ENCODE results near the gene GPR179. TPM values are rescaled to one million over a fixed set of nuclear protein-coding genes. Genes with fewer than 3 reads are reported as not detected.
A peak's percentile ranks its signal among the peaks of the same experiment; 100 is the strongest.

Gene GPR179
- total RNA-seq, 1 experiment from 2014 or later: 0.09 TPM

DNA sequence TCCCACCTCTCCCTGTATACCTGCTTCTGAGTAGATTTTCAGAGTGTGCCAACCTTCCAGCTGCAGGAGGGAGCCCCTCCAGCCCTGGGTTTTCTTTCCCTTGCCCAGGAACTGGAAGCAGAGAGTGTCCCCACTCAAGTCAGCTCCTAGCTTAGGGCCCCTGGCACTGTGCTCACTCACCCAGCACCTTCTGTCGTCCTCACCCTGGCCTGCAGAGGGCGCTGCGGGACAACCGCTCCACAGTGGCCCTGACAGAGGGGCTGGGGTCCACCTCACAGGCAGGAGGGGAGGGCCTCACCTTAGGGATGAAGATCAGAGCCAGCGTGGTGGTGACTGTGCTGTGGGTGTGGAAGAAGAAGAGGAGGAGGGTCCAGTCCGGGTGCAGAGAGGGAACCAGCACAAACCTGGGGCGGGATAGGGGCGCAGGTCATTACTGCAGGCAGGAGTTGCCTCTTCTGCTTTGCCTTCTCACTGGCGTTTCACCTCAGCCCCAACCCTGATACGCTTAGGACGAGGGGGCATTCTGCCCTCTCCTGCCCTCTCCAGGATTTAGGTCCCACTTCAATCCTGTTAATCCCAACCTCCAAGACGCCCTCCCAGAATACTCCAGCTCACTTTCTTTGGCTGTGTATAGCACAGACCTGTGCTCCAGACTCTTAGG is 10.0 kb downstream of the GPR179 start:
- peaks cover 16% of the 10 kb centered on the region for H3K4me1 Mint-ChIP-seq
- H3K9me3 Mint-ChIP-seq: no peaks in the 10 kb centered on the region
- TF ChIP-seq ETV6 (CRISPR knock-in tag; IDR thresholded peaks at IDR 0.05) (peak; percentile 57; the same call in 1 of the 2 replicates), NR1H2 (CRISPR knock-in tag; IDR thresholded peaks at IDR 0.05) (no peak), TCF7 (CRISPR knock-in tag; IDR thresholded peaks at IDR 0.05; ENCODE audit: low read depth) (no peak)
- TF ChIP-seq, protein P1, sequence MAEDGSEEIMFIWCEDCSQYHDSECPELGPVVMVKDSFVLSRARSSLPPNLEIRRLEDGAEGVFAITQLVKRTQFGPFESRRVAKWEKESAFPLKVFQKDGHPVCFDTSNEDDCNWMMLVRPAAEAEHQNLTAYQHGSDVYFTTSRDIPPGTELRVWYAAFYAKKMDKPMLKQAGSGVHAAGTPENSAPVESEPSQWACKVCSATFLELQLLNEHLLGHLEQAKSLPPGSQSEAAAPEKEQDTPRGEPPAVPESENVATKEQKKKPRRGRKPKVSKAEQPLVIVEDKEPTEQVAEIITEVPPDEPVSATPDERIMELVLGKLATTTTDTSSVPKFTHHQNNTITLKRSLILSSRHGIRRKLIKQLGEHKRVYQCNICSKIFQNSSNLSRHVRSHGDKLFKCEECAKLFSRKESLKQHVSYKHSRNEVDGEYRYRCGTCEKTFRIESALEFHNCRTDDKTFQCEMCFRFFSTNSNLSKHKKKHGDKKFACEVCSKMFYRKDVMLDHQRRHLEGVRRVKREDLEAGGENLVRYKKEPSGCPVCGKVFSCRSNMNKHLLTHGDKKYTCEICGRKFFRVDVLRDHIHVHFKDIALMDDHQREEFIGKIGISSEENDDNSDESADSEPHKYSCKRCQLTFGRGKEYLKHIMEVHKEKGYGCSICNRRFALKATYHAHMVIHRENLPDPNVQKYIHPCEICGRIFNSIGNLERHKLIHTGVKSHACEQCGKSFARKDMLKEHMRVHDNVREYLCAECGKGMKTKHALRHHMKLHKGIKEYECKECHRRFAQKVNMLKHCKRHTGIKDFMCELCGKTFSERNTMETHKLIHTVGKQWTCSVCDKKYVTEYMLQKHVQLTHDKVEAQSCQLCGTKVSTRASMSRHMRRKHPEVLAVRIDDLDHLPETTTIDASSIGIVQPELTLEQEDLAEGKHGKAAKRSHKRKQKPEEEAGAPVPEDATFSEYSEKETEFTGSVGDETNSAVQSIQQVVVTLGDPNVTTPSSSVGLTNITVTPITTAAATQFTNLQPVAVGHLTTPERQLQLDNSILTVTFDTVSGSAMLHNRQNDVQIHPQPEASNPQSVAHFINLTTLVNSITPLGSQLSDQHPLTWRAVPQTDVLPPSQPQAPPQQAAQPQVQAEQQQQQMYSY (CRISPR knock-in tag; IDR thresholded peaks at IDR 0.05): peak; percentile 77
- TF ChIP-seq, protein P2, sequence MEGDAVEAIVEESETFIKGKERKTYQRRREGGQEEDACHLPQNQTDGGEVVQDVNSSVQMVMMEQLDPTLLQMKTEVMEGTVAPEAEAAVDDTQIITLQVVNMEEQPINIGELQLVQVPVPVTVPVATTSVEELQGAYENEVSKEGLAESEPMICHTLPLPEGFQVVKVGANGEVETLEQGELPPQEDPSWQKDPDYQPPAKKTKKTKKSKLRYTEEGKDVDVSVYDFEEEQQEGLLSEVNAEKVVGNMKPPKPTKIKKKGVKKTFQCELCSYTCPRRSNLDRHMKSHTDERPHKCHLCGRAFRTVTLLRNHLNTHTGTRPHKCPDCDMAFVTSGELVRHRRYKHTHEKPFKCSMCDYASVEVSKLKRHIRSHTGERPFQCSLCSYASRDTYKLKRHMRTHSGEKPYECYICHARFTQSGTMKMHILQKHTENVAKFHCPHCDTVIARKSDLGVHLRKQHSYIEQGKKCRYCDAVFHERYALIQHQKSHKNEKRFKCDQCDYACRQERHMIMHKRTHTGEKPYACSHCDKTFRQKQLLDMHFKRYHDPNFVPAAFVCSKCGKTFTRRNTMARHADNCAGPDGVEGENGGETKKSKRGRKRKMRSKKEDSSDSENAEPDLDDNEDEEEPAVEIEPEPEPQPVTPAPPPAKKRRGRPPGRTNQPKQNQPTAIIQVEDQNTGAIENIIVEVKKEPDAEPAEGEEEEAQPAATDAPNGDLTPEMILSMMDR (IDR thresholded peaks at IDR 0.05): peak; percentile 95
- H3K27ac Mint-ChIP-seq: no peak overlapping the region; the same call in 1 of the 2 replicates
- ChIA-PET POLR2A (interaction anchor here (1.2 to 3.9 kb wide), 2 partner anchors 9 to 82 kb away, joined by 5 to 19 read pairs; no protein-coding TSS in a partner anchor), CTCF (interaction anchor here (0.5 to 10.4 kb wide), 44 partner anchors 10 to 849 kb away, joined by 3 to 221 read pairs (median 6); partner anchors contain the start of genes ARHGAP23, GPR179 and SOCS7)
- no peaks in the 10 kb centered on the region for H3K36me3 Mint-ChIP-seq
- ATAC-seq (peak; percentile 92), DNase-seq (ENCODE audit: low spot score) (peak; percentile 96)
- no peaks in the 10 kb centered on the region; the same call in 1 of the 2 replicates for H3K27me3 Mint-ChIP-seq (ENCODE audit: low read depth)
- no peak overlapping the region for H3K4me3 Mint-ChIP-seq

DNA sequence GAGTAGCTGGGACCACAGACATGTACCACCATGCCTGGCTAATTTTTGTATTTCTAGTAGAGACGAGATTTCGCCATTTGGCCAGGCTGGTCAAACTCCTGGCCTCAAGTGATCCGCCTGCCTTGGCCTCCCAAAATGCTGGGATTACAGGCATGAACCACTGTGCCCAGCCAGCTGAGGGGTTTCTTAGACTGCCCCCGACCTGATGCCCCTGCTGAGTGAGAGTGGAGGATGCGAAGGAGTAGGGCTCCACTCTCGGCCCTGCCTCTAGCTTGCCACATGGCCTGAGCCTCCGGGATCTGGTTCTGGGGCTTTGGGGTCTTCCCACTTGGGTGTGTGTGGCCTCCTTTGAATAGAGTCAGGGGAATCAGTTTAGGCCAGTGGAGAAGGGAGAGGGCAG is 11.0 kb downstream of the GPR179 start:
- ChIA-PET POLR2A (interaction anchor here (1.2 to 3.9 kb wide), 2 partner anchors 8 to 83 kb away, joined by 5 to 19 read pairs; no protein-coding TSS in a partner anchor), CTCF (interaction anchor here (0.6 to 10.4 kb wide), 24 partner anchors 9 to 331 kb away, joined by 3 to 221 read pairs (median 10); partner anchors contain the start of genes GPR179 and SOCS7)
- Mint-ChIP-seq H3K4me1 (peaks cover 19% of the 10 kb centered on the region), H3K9me3 (no peaks in the 10 kb centered on the region), H3K27me3 (ENCODE audit: low read depth) (no peaks in the 10 kb centered on the region; the same call in 1 of the 2 replicates), H3K27ac (no peak overlapping the region), H3K36me3 (no peaks in the 10 kb centered on the region), H3K4me3 (no peak overlapping the region)
- ATAC-seq: no peak
- no peak for DNase-seq (ENCODE audit: low spot score)
- TF ChIP-seq, protein P1 (CRISPR knock-in tag; IDR thresholded peaks at IDR 0.05): no peak
- TF ChIP-seq NR3C1 (CRISPR knock-in tag; conservative IDR thresholded peaks at IDR 0.05; ENCODE audit: low read depth) (no peak), GTF2I (CRISPR knock-in tag; conservative IDR thresholded peaks at IDR 0.05) (no peak), ZNF396 (CRISPR knock-in tag; IDR thresholded peaks at IDR 0.05; ENCODE audit: borderline replicate concordance) (no peak), ETV6 (CRISPR knock-in tag; IDR thresholded peaks at IDR 0.05) (no peak), PRRX2 (CRISPR knock-in tag; IDR thresholded peaks at IDR 0.05) (no peak), PREB (CRISPR knock-in tag; IDR thresholded peaks at IDR 0.05; ENCODE audit: borderline replicate concordance) (no peak), FOXJ3 (CRISPR knock-in tag; IDR thresholded peaks at IDR 0.05; ENCODE audit: borderline replicate concordance) (no peak), OVOL2 (CRISPR knock-in tag; IDR thresholded peaks at IDR 0.05; ENCODE audit: borderline replicate concordance) (no peak), NFATC4 (CRISPR knock-in tag; IDR thresholded peaks at IDR 0.05) (no peak)
- TF ChIP-seq, protein P2 (IDR thresholded peaks at IDR 0.05): no peak
- TF ChIP-seq, protein P3, sequence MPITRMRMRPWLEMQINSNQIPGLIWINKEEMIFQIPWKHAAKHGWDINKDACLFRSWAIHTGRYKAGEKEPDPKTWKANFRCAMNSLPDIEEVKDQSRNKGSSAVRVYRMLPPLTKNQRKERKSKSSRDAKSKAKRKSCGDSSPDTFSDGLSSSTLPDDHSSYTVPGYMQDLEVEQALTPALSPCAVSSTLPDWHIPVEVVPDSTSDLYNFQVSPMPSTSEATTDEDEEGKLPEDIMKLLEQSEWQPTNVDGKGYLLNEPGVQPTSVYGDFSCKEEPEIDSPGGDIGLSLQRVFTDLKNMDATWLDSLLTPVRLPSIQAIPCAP (CRISPR knock-in tag; IDR thresholded peaks at IDR 0.05): no peak
- TF ChIP-seq, protein P4, sequence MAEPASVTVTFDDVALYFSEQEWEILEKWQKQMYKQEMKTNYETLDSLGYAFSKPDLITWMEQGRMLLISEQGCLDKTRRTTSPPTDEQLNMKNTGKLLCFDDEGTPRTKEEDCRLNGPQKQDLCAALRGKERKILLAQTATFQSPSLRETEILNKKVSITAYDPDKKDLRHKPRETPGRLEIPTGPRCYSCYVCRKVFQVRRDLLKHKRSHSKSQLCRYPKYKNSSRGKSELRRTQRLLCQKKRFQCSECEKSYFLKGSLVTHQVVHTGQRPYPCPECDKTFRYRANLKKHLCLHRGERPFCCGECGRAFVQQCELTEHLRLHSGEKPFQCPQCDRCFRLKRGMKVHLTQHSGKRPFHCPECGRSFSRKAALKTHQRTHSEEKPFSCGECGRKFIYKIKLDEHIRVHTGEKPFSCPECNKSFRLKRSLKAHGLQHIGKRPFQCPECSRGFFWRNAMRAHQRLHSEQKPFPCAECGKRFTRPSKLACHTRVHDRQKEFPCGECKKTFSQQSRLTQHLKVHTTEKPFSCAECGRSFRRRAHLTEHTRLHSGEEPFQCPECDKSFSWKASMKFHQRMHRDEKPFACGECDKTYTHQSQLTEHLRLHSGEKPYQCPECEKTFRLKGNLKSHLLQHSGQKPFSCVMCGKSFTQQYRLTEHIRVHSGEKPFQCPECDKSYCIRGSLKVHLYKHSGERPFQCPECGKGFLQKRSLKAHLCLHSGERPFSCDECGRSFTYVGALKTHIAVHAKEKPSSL (CRISPR knock-in tag; conservative IDR thresholded peaks at IDR 0.05): no peak
- TF ChIP-seq, protein P5, sequence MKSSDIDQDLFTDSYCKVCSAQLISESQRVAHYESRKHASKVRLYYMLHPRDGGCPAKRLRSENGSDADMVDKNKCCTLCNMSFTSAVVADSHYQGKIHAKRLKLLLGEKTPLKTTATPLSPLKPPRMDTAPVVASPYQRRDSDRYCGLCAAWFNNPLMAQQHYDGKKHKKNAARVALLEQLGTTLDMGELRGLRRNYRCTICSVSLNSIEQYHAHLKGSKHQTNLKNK (CRISPR knock-in tag; IDR thresholded peaks at IDR 0.05): no peak
